AG04450 (cell line): ENCODE measurements around the gene SUFU. TPM values are rescaled to one million over a fixed set of nuclear protein-coding genes. Genes with fewer than 3 reads are reported as not detected.

ENCODE experiments used
- CTCF ChIA-PET: fragments of 300-600, 350-600 bp; formaldehyde crosslinking; extraction: SDS; loops from one replicate; lab custom pipeline; 2022; ENCODE audit warnings: antibody characterized with exemption, inconsistent platforms; lab: Charles Lee
- POLR2A ChIA-PET: fragments of 350-600 bp; formaldehyde crosslinking; extraction: SDS; loops from one replicate; lab custom pipeline; 2021; ENCODE audit warnings: antibody characterized with exemption, inconsistent platforms; lab: Yijun Ruan, JAX
- DNase-seq: peaks from one replicate; pipeline ENCODE4 v3.0.0-alpha.2; 2011; ENCODE audit warnings: low read depth, low spot score
- H3K27ac ChIP-seq: one replicate; pipeline ENCODE4 v1.5.1; 2012; ENCODE audit warnings: low read depth, low read length, control low read depth
- H3K27me3 ChIP-seq: one replicate; pipeline ENCODE4 v1.6.0; 2012; ENCODE audit warnings: low read length; ENCODE audit not compliant: control insufficient read depth, insufficient read depth
- H3K4me3 ChIP-seq: 2 replicates; pipeline ENCODE4 v1.5.1; 2011; ENCODE audit warnings: mild to moderate bottlenecking, low read depth, low read length, control low read depth
- H3K9me3 ChIP-seq: 2 replicates; pipeline ENCODE4 v1.5.1; 2012; ENCODE audit warnings: low read length; ENCODE audit not compliant: control insufficient read depth, insufficient read depth
- CTCF ChIP-seq: IDR thresholded peaks from 2 replicates; pipeline ENCODE4 v1.5.1; 2011; ENCODE audit warnings: low read depth, low read length, control low read depth, inconsistent platforms
- polyA plus RNA-seq: library from polyadenylated mRNA; depleted of rRNA; stranded (reverse); fragments of >200 nt; gene quantifications from 2 replicates; pipeline ENCODE4 v1.2.3, GENCODE V29; 2011

The SUFU gene
- polyA plus RNA-seq, 1 experiment: 11.0 TPM

DNA sequence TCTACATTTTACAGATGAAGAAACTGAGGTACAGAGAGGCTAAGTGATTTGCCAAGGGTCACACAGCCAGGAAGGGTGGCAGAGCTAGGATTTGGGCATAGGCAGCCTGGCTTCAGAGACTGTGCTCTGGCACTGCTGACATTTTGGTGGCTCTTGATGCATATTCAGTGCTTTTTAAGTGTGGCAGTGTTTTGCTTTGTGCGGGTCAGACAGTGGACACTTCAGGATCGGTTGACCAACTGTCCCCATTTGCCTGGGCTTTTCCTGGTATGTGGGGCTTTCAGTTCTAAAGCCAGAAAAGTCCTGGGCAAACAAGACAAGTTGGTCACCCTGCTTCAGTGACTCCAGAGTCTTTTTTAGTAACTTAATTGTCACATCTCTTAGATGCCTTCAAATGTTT lies 35.0 kb downstream of the SUFU start:
- POLR2A ChIA-PET: no interaction called here
- Histone ChIP-seq H3K9me3 (no peaks in the 10 kb centered on the region), H3K27me3 (no peaks in the 10 kb centered on the region), H3K27ac (no peak overlapping the region), H3K4me3 (no peak overlapping the region)
- CTCF ChIA-PET: no interaction called here
- no peak for TF ChIP-seq CTCF
- DNase-seq: no peak

DNA sequence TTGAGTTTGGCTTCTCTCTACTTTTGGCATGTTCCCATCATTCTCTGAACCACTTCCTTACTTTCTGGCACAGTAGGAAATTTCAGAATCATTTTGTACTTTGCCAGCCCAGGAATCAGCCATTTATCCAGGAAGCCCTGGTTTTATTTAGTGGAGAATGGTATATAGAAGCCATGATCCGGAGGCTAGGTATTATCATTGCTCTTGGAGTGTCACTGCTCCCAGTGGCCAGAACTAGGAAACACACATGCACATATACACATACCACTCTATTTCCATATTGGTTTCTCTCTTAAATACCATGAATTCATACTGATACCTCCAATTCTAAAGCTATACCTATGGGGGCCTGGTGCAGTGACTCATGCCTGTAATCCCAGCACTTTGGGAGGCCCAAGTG lies 36.3 kb downstream of the SUFU start:
- Histone ChIP-seq H3K27me3 (no peaks in the 10 kb centered on the region), H3K27ac (no peak overlapping the region), H3K4me3 (no peak overlapping the region), H3K9me3 (no peaks in the 10 kb centered on the region)
- peak; percentile 47 for TF ChIP-seq CTCF
- DNase-seq: no peak
- POLR2A ChIA-PET: no interaction called here
- CTCF ChIA-PET: interaction anchor here (0.5 to 1.0 kb wide), 3 partner anchors 9 to 37 kb away, joined by 3 to 5 read pairs (median 4); partner anchors contain the start of gene ACTR1A

GRCh38 chr10:102542800-102543418 lies 39.1 kb downstream of the SUFU start:
- H3K9me3 ChIP-seq: no peaks in the 10 kb centered on the region
- no peak overlapping the region for H3K4me3 ChIP-seq
- ChIA-PET POLR2A (interaction anchor here (0.6 kb wide), 1 partner anchor 124 kb away, joined by 3 read pairs; no protein-coding TSS in a partner anchor), CTCF (interaction anchor here (0.7 kb wide), 1 partner anchor 37 kb away, joined by 5 read pairs; no protein-coding TSS in a partner anchor)
- no peak for TF ChIP-seq CTCF
- no peaks in the 10 kb centered on the region for H3K27me3 ChIP-seq
- DNase-seq: peak; percentile 43
- H3K27ac ChIP-seq: peak overlapping the region; percentile 85

- no peak for DNase-seq
- Histone ChIP-seq H3K4me3 (no peak overlapping the region), H3K27me3 (no peaks in the 10 kb centered on the region), H3K27ac (no peak overlapping the region), H3K9me3 (no peaks in the 10 kb centered on the region)
- ChIA-PET POLR2A (no interaction called here), CTCF (interaction anchor here (0.7 to 1.0 kb wide), 2 partner anchors 23 to 41 kb away, joined by 5 read pairs; partner anchors contain the start of gene SUFU)
- TF ChIP-seq CTCF: no peak
Measured at GRCh38 chr10:102545265-102545871, 41.6 kb downstream of the SUFU start.

- DNase-seq: no peak
- no peak overlapping the region for H3K4me3 ChIP-seq
- H3K9me3 ChIP-seq: no peaks in the 10 kb centered on the region
- no peak for TF ChIP-seq CTCF
- peak overlapping the region; percentile 85 for H3K27ac ChIP-seq
- no peaks in the 10 kb centered on the region for H3K27me3 ChIP-seq
- CTCF ChIA-PET: interaction anchor here (1.0 kb wide), 1 partner anchor 42 kb away, joined by 5 read pairs; the partner anchor contains the start of gene SUFU
- POLR2A ChIA-PET: no interaction called here
Measured at GRCh38 chr10:102545997-102546396, 42.2 kb downstream of the SUFU start.
